Measurements from ENCODE around the gene UBE2G1. TPM values are rescaled to one million over a fixed set of nuclear protein-coding genes. Genes with fewer than 3 reads are reported as not detected.

Gene UBE2G1
- total and polyA plus RNA-seq, 2 donors (not counting 1 experiment from before 2014, with no cell fraction given), result 27.1 to 76.0 TPM

DNA sequence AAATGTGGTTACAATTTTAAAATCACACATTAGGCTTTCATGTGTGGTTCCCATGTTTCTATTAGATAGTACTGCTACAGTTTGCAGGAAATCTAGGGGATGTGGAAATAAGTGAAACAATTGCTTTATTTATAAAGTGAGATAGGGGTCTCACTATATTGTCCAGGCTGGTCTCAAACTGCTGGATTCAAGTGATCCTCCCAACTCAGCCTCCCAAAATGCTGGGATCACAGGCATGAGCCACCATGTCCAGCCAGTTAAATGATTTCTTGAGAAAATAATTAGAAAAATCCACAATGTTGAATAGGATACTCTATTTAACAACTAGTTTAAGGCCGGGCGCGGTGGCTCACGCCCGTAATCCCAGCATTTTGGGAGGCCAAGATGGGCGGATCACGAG, 42.0 kb downstream of the UBE2G1 start:
- H3K27ac Mint-ChIP-seq, result no peak overlapping the region
- H3K4me3 Mint-ChIP-seq, result no peak overlapping the region
- TF ChIP-seq EZH2 (IDR thresholded peaks at IDR 0.05; ENCODE audit: borderline replicate concordance, insufficient read depth, low read depth, low read length, poor library complexity, severe bottlenecking), result no peak
- TF ChIP-seq, protein P1, sequence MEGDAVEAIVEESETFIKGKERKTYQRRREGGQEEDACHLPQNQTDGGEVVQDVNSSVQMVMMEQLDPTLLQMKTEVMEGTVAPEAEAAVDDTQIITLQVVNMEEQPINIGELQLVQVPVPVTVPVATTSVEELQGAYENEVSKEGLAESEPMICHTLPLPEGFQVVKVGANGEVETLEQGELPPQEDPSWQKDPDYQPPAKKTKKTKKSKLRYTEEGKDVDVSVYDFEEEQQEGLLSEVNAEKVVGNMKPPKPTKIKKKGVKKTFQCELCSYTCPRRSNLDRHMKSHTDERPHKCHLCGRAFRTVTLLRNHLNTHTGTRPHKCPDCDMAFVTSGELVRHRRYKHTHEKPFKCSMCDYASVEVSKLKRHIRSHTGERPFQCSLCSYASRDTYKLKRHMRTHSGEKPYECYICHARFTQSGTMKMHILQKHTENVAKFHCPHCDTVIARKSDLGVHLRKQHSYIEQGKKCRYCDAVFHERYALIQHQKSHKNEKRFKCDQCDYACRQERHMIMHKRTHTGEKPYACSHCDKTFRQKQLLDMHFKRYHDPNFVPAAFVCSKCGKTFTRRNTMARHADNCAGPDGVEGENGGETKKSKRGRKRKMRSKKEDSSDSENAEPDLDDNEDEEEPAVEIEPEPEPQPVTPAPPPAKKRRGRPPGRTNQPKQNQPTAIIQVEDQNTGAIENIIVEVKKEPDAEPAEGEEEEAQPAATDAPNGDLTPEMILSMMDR (IDR thresholded peaks at IDR 0.05), result no peak
- no peaks in the 10 kb centered on the region for H3K27me3 ChIP-seq (replicated peaks in 1 of 4; ENCODE audit: control extremely low read depth in 1 of 4, control insufficient read depth in 3 of 4, insufficient read depth in 4 of 4, low read length in 3 of 4)
- H3K9ac ChIP-seq (ENCODE audit: low read length), result no peak overlapping the region
- H3K9me3 ChIP-seq (ENCODE audit: control extremely low read depth in 1 of 3, control insufficient read depth in 2 of 3, insufficient read depth in 1 of 3, low read length in 2 of 3), result peaks cover 4 to 6% (median 5%) of the 10 kb centered on the region in 3 donors
- H2AFZ ChIP-seq (ENCODE audit: insufficient read depth, low read depth, low read length, poor library complexity, severe bottlenecking), result no peak overlapping the region
- H4K20me1 ChIP-seq (ENCODE audit: control insufficient read depth, insufficient read depth, low read length, poor library complexity, severe bottlenecking), result peaks cover 91% of the 10 kb centered on the region
- H3K4me1 ChIP-seq (ENCODE audit: control insufficient read depth in 2 of 2, insufficient read depth in 2 of 2, low read length in 2 of 2), result no peaks in the 10 kb centered on the region
- DNase-seq (no peak), ATAC-seq (ENCODE audit: low read depth) (no peak)
- peaks cover 3 to 8% of the 10 kb centered on the region in 2 experiments for H3K36me3 ChIP-seq (replicated peaks in 1 of 2; ENCODE audit: control extremely low read depth in 1 of 2, control insufficient read depth in 1 of 2, extremely low read depth in 1 of 2, insufficient read depth in 2 of 2, low read length in 1 of 2)
- WGBS (ENCODE audit: insufficient coverage), result 98% methylated on average over 7 of the region's 7 CpGs
- no peak overlapping the region for H3K4me2 ChIP-seq (replicated peaks; ENCODE audit: low read depth, low read length, poor library complexity, severe bottlenecking)
- peaks cover 97% of the 10 kb centered on the region for H3K79me2 ChIP-seq (ENCODE audit: control insufficient read depth, insufficient read depth, low read length)
- H3K27me3 Mint-ChIP-seq, result no peaks in the 10 kb centered on the region
- POLR2A ChIA-PET, result no interaction called here
- CTCF ChIA-PET, result no interaction called here
- no peak overlapping the region for H3K27ac ChIP-seq (ENCODE audit: low read length in 2 of 2)
- no peaks in the 10 kb centered on the region for H3K9me3 Mint-ChIP-seq (ENCODE audit: insufficient read depth)
- H3K4me3 ChIP-seq (ENCODE audit: control extremely low read depth in 1 of 5, extremely low read depth in 1 of 5, insufficient read depth in 1 of 5, low read depth in 2 of 5, low read length in 4 of 5), result no peak overlapping the region
- intact Hi-C loops (cut with micrococcal nuclease), result loop anchor here (5.0 kb wide), 1 partner anchor 33 kb away; no protein-coding TSS in a partner anchor
- peaks cover 53% of the 10 kb centered on the region for H3K4me1 Mint-ChIP-seq

DNA sequence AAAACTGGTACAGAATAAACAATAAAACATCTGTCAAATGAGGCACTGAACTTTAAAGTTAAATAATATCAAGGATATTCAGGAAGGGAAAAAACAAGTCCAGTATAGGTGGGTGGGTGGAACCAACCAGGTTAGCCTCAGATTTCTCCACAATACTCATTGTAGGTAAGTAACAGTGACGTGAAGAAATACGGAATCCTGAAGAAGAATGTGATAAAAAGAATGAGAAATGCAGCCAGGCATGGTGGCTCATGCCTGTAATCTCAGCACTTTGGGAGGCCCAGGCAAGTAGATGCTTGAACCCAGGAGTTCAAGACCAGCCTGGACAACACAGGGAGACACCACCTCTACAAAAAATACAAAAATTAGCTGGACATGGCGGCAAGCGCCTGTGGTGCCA, 47.3 kb downstream of the UBE2G1 start:
- DNase-seq (no peak), ATAC-seq (ENCODE audit: low read depth) (no peak)
- no peak overlapping the region for H3K27ac Mint-ChIP-seq
- CTCF ChIA-PET, result interaction anchor here (1.0 kb wide), 1 partner anchor 15 kb away, joined by 3 read pairs; no protein-coding TSS in a partner anchor
- H3K9me3 ChIP-seq (ENCODE audit: control extremely low read depth in 1 of 3, control insufficient read depth in 2 of 3, insufficient read depth in 1 of 3, low read length in 2 of 3), result no peaks in the 10 kb centered on the region
- no peak overlapping the region for H2AFZ ChIP-seq (ENCODE audit: insufficient read depth, low read depth, low read length, poor library complexity, severe bottlenecking)
- H3K4me1 ChIP-seq (ENCODE audit: control insufficient read depth in 2 of 2, insufficient read depth in 2 of 2, low read length in 2 of 2), result no peaks in the 10 kb centered on the region
- H3K9me3 Mint-ChIP-seq (ENCODE audit: insufficient read depth), result no peaks in the 10 kb centered on the region
- no peak overlapping the region for H3K27ac ChIP-seq (ENCODE audit: low read length in 2 of 2)
- peaks cover 60% of the 10 kb centered on the region for H3K4me1 Mint-ChIP-seq
- H3K27me3 Mint-ChIP-seq, result no peaks in the 10 kb centered on the region
- H3K79me2 ChIP-seq (ENCODE audit: control insufficient read depth, insufficient read depth, low read length), result peaks cover 95% of the 10 kb centered on the region
- POLR2A ChIA-PET, result no interaction called here
- H4K20me1 ChIP-seq (ENCODE audit: control insufficient read depth, insufficient read depth, low read length, poor library complexity, severe bottlenecking), result peaks cover 82% of the 10 kb centered on the region
- TF ChIP-seq, protein P1 (IDR thresholded peaks at IDR 0.05), result no peak
- no peak for TF ChIP-seq EZH2 (IDR thresholded peaks at IDR 0.05; ENCODE audit: borderline replicate concordance, insufficient read depth, low read depth, low read length, poor library complexity, severe bottlenecking)
- no peak overlapping the region for H3K9ac ChIP-seq (ENCODE audit: low read length)
- H3K4me3 ChIP-seq (ENCODE audit: control extremely low read depth in 1 of 5, extremely low read depth in 1 of 5, insufficient read depth in 1 of 5, low read depth in 2 of 5, low read length in 4 of 5), result no peak overlapping the region
- WGBS (ENCODE audit: insufficient coverage), result 100% methylated on average over 2 of the region's 4 CpGs
- no peaks in the 10 kb centered on the region for H3K27me3 ChIP-seq (replicated peaks in 1 of 4; ENCODE audit: control extremely low read depth in 1 of 4, control insufficient read depth in 3 of 4, insufficient read depth in 4 of 4, low read length in 3 of 4)
- no peak overlapping the region for H3K4me3 Mint-ChIP-seq
- H3K4me2 ChIP-seq (replicated peaks; ENCODE audit: low read depth, low read length, poor library complexity, severe bottlenecking), result no peak overlapping the region
- intact Hi-C loops (cut with micrococcal nuclease), result no loop called here
- peaks cover 0 to 4% of the 10 kb centered on the region in 2 experiments for H3K36me3 ChIP-seq (replicated peaks in 1 of 2; ENCODE audit: control extremely low read depth in 1 of 2, control insufficient read depth in 1 of 2, extremely low read depth in 1 of 2, insufficient read depth in 2 of 2, low read length in 1 of 2)
